ENCODE results near the gene C19orf85.

GRCh38 chr19:55504252-55504603 is 39.7 kb upstream of the C19orf85 start:
- TF ChIP-seq CTCF (IDR thresholded peaks at IDR 0.05) (no peak), POLR2A (IDR thresholded peaks at IDR 0.05) (no peak)

Measured in Peyer's patch (tissue), 4 donors.